Esophagus (tissue), 2 donors: Measurements from ENCODE around the gene INSL3. TPM values are rescaled to one million over a fixed set of nuclear protein-coding genes. Genes with fewer than 3 reads are reported as not detected.
"Not testable (repeated sequence)": the region's sequence is repeated elsewhere in the genome, so short reads cannot be mapped to it uniquely, and the experiment has no call there.

Source experiments
- H3K27ac ChIP-seq, 2 donors: one replicate each; pipeline ENCODE4 v1.5.1; 2013; ENCODE audit warnings: low read depth in 2 of 2, mild to moderate bottlenecking in 2 of 2, inconsistent platforms in 1 of 2, low read length in 1 of 2, moderate library complexity in 1 of 2
- H3K27me3 ChIP-seq, 2 donors: one replicate each; pipeline ENCODE4 v1.6.1; 2013; ENCODE audit warnings: low read length in 2 of 2, control low read depth in 1 of 2, mild to moderate bottlenecking in 1 of 2; ENCODE audit not compliant: insufficient read depth in 2 of 2, control insufficient read depth in 1 of 2
- H3K36me3 ChIP-seq, 2 donors: one replicate each; pipeline ENCODE4 v1.6.1; 2013; ENCODE audit warnings: low read length in 1 of 2; ENCODE audit not compliant: control insufficient read depth in 2 of 2, insufficient read depth in 2 of 2
- H3K4me1 ChIP-seq, 2 donors: one replicate each; pipeline ENCODE4 v1.6.1; 2013; ENCODE audit warnings: low read length in 1 of 2; ENCODE audit not compliant: control insufficient read depth in 2 of 2, insufficient read depth in 2 of 2
- H3K4me3 ChIP-seq, 2 donors: one replicate each; pipeline ENCODE4 v1.5.1; 2013; ENCODE audit warnings: low read length in 2 of 2, mild to moderate bottlenecking in 2 of 2, low read depth in 1 of 2, moderate library complexity in 1 of 2
- H3K9me3 ChIP-seq, 2 donors: one replicate each; pipeline ENCODE4 v1.6.1; 2013; ENCODE audit warnings: mild to moderate bottlenecking in 2 of 2, low read depth in 1 of 2, low read length in 1 of 2, moderate library complexity in 1 of 2; ENCODE audit not compliant: control insufficient read depth in 2 of 2, insufficient read depth in 1 of 2
- WGBS, 2 donors: extraction: QIAGEN DNeasy Blood & Tissue Kit; methylation state at CpG; one replicate each; pipeline ENCODE4 v1.1.7; 2013; 5-methylcytosine and 5-hydroxymethylcytosine counted together
- polyA plus RNA-seq, 2 donors: library from polyadenylated mRNA; stranded (reverse); fragments of 200-250 nt; gene quantifications; one replicate each; pipeline ENCODE4 v1.2.3, GENCODE V29; 2013
- donor health status: healthy with polysubstance abuse.
- donor health status: Bipolar disorder and iron deficiency.

INSL3 gene
- polyA plus RNA-seq, 2 donors, result 0.06 to 0.12 TPM

DNA sequence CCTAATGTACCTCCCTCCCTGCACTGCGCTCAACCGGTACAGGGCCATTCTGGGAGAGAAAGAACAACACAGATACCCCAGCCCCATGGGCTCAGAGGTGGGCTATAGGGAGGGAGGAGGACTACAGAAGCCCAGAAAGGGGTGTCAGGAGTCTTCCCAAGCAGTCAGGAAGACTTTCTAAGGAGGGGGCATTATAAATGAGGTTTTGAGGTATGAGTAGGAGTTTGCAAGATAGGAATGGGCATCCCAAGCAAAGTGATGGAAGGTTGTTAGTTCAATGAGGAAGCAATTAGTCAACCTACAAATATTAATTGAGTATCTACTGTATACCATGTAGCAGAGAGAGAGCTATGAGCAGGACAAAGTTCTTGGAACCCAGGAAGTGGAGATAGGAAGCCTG lies 32.7 kb downstream of the INSL3 start:
- H3K4me1 ChIP-seq, result peaks cover 0 to 2% of the 10 kb centered on the region in 2 donors
- H3K27me3 ChIP-seq, result no peaks in the 10 kb centered on the region
- no peak overlapping the region for H3K4me3 ChIP-seq
- no peaks in the 10 kb centered on the region for H3K9me3 ChIP-seq
- H3K36me3 ChIP-seq, result no peaks in the 10 kb centered on the region
- 91 to 96% methylated on average over 2 of the region's 2 CpGs for WGBS, 2 donors
- H3K27ac ChIP-seq, result peak overlapping the region in 1 of 2 donors; percentile 19

DNA sequence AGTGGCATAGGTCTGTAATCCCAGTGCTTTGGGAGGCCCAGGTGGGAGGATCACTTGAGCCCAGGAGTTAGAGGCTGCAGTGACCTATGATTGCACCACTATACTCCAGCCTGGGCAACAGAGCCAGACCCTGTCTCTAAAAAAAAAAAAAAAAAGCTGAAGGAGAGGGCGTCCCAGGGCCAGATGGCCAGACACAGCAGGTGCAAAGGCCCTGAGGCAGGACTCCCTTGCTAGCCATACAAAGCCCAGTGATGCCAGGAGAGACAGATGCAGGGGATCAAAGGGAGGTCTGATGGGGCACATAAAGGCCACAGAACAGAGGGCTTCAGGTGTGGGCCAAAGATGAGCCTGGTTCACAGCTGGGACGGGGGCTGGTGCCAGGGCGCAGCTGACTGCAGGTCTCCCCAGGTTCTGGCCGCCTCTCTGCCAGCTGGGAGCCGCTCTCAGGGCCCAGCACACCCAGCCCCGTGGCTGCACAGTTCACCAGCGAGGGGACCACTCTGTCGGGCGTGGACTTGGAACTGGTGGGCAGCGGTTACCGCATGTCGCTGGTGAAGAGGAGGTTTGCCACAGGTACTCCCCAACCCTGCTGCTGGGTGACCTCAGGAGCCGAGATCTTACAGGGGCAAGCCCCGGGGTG lies 33.9 kb downstream of the INSL3 start:
- peaks cover 0 to 2% of the 10 kb centered on the region in 2 donors for H3K4me1 ChIP-seq
- no peaks in the 10 kb centered on the region for H3K36me3 ChIP-seq
- H3K9me3 ChIP-seq, result no peaks in the 10 kb centered on the region
- 92 to 95% methylated on average over 14 of the region's 14 CpGs for WGBS, 2 donors
- H3K4me3 ChIP-seq, result no peak overlapping the region
- H3K27me3 ChIP-seq, result no peaks in the 10 kb centered on the region
- no peak overlapping the region for H3K27ac ChIP-seq

DNA sequence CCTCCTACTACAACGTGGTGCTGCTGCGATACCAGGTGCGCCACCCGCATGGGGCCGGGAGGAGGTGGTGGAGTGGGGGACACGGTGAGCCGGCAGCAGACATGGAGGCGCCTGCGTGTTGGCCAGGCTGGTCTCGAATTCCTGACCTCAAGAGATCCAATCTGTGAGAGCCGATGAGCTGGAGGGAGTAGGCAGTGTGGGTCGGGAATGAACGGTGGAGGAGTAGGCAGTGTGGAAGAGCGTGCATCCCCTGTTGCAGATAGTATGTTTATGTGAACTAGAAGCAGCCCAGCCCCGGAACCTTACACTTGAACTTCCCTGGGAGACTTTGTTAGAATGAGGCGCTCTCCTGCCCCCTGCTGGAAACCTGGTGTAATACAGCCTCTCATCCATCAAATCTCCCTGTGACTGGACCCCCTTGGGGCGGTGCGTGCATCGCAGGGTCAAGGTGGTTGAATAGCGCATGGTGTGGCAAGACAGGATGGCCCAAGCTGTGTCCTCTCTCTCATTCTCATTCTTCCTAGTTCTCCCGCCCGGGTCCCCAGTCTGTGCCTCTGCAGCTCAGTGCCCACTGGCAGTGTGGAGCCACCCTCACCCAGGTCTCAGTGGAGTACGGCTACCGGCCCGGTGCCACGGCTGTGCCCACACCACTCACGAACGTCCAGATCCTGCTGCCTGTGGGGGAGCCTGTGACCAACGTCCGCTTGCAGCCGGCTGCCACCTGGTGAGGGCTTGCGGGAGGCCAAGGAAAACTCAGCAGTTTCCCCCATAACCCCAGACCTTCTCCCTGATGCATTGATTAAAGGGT lies 36.9 kb downstream of the INSL3 start:
- Histone ChIP-seq H3K4me1 (no peaks in the 10 kb centered on the region), H3K36me3 (no peaks in the 10 kb centered on the region), H3K9me3 (no peaks in the 10 kb centered on the region), H3K27ac (no peak overlapping the region), H3K4me3 (no peak overlapping the region), H3K27me3 (no peaks in the 10 kb centered on the region)
- WGBS, 2 donors, result 44 to 51% methylated on average over 32 of the region's 32 CpGs

DNA sequence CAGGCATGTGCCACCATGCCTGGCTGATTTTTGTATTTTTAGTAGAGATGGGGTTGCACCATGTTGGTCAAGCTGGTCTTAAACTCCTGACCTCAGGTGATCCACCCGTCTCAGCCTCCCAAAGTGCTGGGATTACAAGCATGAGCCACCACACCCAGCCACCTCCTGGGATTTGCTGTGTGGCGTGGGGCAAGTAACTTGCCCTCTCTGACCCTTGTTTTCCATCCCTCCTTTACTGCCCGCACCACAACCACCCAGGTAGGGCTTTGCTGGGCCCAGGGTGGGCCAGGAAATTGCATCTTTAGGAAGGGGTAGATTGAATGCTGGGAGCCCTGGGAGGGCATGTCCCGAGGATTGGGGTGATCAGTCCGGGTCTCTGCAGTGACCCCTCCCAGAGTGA lies 37.6 kb downstream of the INSL3 start:
- 68 to 71% methylated on average over 5 of the region's 5 CpGs for WGBS, 2 donors
- H3K9me3 ChIP-seq, H3K27me3 ChIP-seq, H3K4me3 ChIP-seq, H3K4me1 ChIP-seq, H3K36me3 ChIP-seq, H3K27ac ChIP-seq: not testable (repeated sequence)

DNA sequence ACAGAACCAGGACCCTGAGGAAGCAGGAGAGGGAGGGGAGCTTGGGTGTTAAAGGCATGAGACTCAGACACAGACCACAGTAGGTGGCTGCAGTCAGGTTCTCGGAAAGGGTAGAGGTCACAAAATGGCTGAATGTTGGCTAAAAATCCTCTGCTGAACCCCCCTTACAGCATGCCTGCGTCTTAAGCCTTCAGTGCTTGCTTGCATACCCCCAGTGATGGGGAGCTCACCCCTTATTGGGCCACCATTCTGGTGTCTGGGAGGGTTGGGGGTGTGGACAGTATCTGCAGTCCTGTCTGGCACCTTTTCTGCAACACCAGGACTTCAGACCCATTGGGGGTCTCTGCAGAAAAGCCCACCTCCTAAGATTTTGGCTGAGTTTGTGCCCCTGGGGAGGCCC lies 40.5 kb downstream of the INSL3 start:
- WGBS, 2 donors, result 87 to 90% methylated on average over 2 of the region's 2 CpGs
- Histone ChIP-seq H3K36me3 (no peaks in the 10 kb centered on the region), H3K27ac (no peak overlapping the region), H3K9me3 (no peaks in the 10 kb centered on the region), H3K4me3 (no peak overlapping the region), H3K27me3 (no peaks in the 10 kb centered on the region), H3K4me1 (peaks cover 0 to 3% of the 10 kb centered on the region in 2 donors)

DNA sequence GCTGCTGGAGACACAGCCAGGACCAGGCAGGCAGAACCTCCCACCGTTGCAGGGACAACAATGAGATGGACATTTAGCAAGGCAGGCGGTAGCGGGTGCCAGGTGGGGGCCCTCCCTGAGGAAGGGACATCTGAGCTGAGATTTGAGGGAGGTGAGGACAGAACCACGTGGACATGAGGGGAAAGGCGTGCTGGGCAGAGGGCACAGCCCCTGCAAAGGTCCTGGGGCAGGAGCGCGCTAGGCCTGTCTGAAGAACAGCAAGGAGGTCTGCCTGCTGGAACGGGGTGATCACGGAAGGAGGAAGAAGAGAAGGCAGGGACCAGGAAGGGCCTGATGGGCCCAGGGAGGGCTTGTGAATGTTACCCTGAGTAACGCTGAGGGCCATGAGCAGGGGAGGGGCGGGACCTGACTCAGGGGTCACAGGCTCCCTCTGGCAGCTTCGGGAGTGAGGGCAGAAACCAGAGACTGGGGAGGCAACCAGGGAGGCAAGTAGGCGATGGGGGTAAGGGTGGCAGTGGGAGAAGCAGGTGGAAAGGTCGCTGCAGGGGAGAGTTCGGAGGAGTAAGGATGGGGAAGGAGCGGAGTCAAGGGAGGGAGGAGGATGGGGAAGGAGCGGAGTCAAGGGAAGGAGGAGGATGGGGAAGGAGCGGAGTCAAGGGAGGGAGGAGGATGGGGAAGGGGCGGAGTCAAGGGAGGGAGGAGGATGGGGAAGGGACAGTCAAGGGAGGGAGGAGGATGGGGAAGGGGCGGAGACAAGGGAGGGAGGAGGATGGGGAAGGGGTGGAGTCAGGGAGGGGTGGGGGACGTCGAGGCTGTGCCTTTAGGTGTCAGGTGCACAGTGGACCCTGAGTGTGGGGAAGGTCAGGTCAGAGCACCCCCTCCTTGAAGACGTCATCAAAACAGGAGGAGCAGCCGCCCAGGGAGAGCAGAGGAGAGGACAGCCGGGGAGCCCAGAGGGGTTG lies 42.1 kb downstream of the INSL3 start:
- Histone ChIP-seq H3K27ac (no peak overlapping the region), H3K4me3 (no peak overlapping the region), H3K4me1 (peaks cover 0 to 3% of the 10 kb centered on the region in 2 donors), H3K36me3 (no peaks in the 10 kb centered on the region), H3K27me3 (no peaks in the 10 kb centered on the region), H3K9me3 (no peaks in the 10 kb centered on the region)
- WGBS, 2 donors, result 24 to 25% methylated on average over 22 to 25 of the region's 25 CpGs

DNA sequence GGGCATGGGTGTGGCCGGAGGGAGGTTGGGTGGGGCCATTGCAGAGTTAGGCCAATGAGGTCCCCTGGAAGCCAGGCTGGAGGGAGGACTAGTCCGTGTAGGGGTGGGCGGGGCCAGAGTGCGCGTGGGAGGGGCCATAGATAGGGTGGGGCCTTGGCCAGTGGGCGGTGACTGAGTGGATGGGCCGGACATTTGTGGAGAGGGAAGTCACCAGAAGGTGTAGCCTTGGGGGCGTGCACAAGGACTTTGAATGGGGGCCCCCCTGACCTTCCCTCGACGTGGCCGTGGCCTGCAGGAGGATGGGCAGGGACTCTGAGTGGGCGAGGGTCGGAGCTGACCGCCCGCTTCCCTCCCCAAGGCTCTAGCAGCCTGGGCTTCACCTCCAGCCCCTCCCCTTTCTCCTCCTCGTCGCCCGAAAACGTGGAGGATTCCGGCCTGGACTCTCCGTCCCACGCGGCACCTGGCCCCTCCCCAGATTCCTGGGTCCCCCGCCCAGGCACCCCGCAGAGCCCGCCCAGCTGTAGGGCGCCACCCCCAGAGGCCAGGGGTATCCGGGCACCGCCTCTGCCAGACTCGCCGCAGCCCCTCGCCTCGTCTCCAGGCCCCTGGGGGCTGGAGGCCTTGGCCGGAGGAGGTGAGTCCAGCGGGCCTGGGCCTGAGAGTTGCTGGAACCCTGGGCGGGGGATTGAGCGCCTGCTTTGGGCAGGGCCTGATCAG lies 42.9 kb downstream of the INSL3 start:
- Histone ChIP-seq H3K9me3 (no peaks in the 10 kb centered on the region), H3K4me1 (peaks cover 0 to 3% of the 10 kb centered on the region in 2 donors), H3K27ac (no peak overlapping the region), H3K27me3 (no peaks in the 10 kb centered on the region), H3K36me3 (no peaks in the 10 kb centered on the region), H3K4me3 (no peak overlapping the region)
- 14% methylated on average over 34 to 37 of the region's 37 CpGs for WGBS, 2 donors

DNA sequence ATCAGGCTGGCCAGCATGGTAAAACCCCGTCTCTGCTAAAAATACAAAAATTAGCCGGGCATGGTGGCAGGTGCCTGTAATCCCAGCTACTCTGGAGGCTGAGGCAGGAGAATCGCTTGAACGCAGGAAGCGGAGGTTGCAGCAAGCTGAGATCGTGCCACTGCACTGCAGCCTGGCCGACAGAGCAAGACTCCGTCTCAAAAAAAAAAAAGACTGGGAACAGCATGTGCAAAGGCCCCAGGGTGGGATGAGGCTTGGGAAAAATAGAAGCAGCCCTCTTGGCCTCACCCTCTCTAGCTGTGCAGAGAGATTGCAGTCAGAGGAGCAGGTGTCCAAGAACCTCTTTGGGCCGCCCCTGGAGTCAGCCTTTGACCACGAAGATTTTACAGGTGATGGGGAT lies 43.5 kb downstream of the INSL3 start:
- not testable (repeated sequence) for H3K27ac ChIP-seq, H3K4me1 ChIP-seq, H3K9me3 ChIP-seq, H3K27me3 ChIP-seq, H3K36me3 ChIP-seq, H3K4me3 ChIP-seq
- WGBS, 2 donors, result 79 to 80% methylated on average over 10 of the region's 10 CpGs
